D721Med (cell line): ENCODE data around the gene ZNRD2.
"Not testable (repeated sequence)": the region's sequence is repeated elsewhere in the genome, so short reads cannot be mapped to it uniquely, and the experiment has no call there.

ENCODE experiments used
- DNase-seq: peaks from one replicate; pipeline ENCODE4 v3.0.0; 2011; ENCODE audit warnings: low spot score; ENCODE audit not compliant: insufficient read length
- FAIRE-seq: peaks from 2 replicates; lab custom pipeline; 2011; peaks lifted over from hg19 to GRCh38; lab: Jason Lieb, UNC
- CTCF ChIP-seq: IDR thresholded peaks from 2 replicates; pipeline ENCODE4 v1.5.1; 2012; ENCODE audit warnings: mild to moderate bottlenecking, control low read depth; ENCODE audit not compliant: insufficient read depth; ENCODE audit errors: missing control alignments

ZNRD2 gene

GRCh38 chr11:65559535-65559934 is 10.7 kb upstream of the ZNRD2 start:
- FAIRE-seq (no peak), DNase-seq (no peak)
- no peak for TF ChIP-seq CTCF

GRCh38 chr11:65559951-65560537 is 10.2 kb upstream of the ZNRD2 start:
- FAIRE-seq = no peak
- DNase-seq = no peak
- TF ChIP-seq CTCF = no peak

GRCh38 chr11:65560555-65561418 is 9.5 kb upstream of the ZNRD2 start:
- DNase-seq (no peak), FAIRE-seq (no peak)
- TF ChIP-seq CTCF = no peak

GRCh38 chr11:65562020-65562419 is 8.3 kb upstream of the ZNRD2 start:
- FAIRE-seq (no peak), DNase-seq (no peak)
- no peak for TF ChIP-seq CTCF

GRCh38 chr11:65562788-65563187 is 7.5 kb upstream of the ZNRD2 start:
- no peak for DNase-seq
- no peak for TF ChIP-seq CTCF
- no peak for FAIRE-seq

GRCh38 chr11:65563601-65564000 is 6.7 kb upstream of the ZNRD2 start:
- no peak for TF ChIP-seq CTCF
- no peak for DNase-seq
- no peak for FAIRE-seq

GRCh38 chr11:65564879-65565559 is 5.3 kb upstream of the ZNRD2 start:
- not testable (repeated sequence) for FAIRE-seq, DNase-seq
